Measurements from ENCODE around the gene NR2F6.
A peak's percentile ranks its signal among the peaks of the same experiment; 100 is the strongest.
"Not testable (repeated sequence)": the region's sequence is repeated elsewhere in the genome, so short reads cannot be mapped to it uniquely, and the experiment has no call there.

The NR2F6 gene

DNA sequence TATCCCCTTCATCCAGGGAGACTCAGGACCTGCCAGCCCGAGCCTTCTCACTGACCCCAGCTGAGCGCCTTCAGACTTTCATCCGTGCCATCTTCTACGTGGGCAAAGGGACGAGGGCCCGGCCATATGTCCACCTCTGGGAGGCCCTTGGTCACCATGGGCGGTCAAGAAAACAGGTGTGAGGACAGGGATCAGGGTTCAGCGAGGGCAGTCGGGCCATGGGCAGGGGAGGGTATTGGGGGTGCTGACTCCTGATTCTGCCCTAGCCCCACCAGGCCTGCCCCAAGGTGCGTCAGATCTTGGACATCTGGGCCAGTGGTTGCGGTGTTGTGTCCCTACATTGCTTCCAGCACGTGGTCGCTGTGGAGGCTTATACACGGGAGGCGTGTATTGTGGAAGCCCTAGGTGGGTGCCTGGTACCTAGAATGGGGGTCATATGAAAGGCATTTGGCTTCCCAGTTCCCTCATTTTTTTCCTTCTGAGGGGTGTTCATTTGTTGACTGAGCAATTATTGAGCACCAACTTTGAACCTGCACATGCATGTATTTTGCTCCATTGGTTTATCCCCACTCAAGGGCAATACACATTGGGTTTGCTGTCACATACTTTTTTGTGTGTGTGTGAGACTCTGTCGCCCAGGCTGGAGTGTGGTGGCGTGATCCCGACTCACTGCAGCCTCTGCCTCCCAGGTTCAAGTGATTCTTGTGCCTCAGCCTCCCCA is 39.9 kb upstream of the NR2F6 start:
- Histone ChIP-seq H3K4me3 (no peak overlapping the region), H3K27ac (no peak overlapping the region), H3K9me3 (ENCODE audit: low read depth, low read length) (no peaks in the 10 kb centered on the region), H3K9ac (ENCODE audit: insufficient read length) (no peak overlapping the region), H3K36me3 (ENCODE audit: insufficient read depth, low read length) (peaks cover 8% of the 10 kb centered on the region; the same call in 1 of the 2 replicates)
- no peak for DNase-seq (ENCODE audit: low read depth, low spot score)
- TF ChIP-seq FOXP2 (optimal IDR thresholded peaks at IDR 0.05; ENCODE audit: control extremely low read depth, extremely low read length, insufficient read depth), result no peak
- no peak for TF ChIP-seq EZH2 (IDR thresholded peaks at IDR 0.05)
- no peak for TF ChIP-seq POLR2AphosphoS5 (IDR thresholded peaks at IDR 0.05; ENCODE audit: borderline replicate concordance, low read depth, low read length)

DNA sequence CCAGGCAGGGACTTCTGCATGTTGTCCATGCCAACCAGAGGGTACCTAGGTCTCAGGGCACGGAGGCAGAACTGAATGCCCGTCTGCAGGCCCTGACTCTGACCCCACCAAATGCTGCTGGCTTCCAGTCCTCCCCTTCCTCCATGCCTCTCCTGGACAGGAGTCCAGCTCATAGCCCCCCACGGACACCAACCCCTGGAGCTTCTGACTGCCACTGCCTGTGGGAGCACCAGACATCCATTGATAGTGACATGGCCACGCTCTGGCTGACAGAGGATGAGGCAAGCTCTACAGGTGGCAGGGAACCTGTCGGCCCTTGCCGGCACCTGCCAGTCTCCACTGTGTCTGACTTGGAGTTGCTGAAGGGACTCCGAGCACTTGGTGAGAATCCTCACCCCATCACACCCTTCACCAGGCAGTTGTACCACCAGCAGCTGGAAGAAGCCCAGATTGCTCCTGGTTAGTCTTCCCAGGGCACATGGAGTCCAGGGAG is 37.8 kb upstream of the NR2F6 start:
- no peak overlapping the region for H3K9ac ChIP-seq (ENCODE audit: insufficient read length)
- H3K9me3 ChIP-seq (ENCODE audit: low read depth, low read length), result no peaks in the 10 kb centered on the region
- DNase-seq (ENCODE audit: low read depth, low spot score), result no peak
- no peak overlapping the region for H3K4me3 ChIP-seq
- no peak overlapping the region for H3K27ac ChIP-seq
- TF ChIP-seq POLR2AphosphoS5 (IDR thresholded peaks at IDR 0.05; ENCODE audit: borderline replicate concordance, low read depth, low read length), result no peak
- no peak for TF ChIP-seq FOXP2 (optimal IDR thresholded peaks at IDR 0.05; ENCODE audit: control extremely low read depth, extremely low read length, insufficient read depth)
- no peak for TF ChIP-seq EZH2 (IDR thresholded peaks at IDR 0.05)
- H3K36me3 ChIP-seq (ENCODE audit: insufficient read depth, low read length), result peaks cover 8% of the 10 kb centered on the region; the same call in 1 of the 2 replicates

DNA sequence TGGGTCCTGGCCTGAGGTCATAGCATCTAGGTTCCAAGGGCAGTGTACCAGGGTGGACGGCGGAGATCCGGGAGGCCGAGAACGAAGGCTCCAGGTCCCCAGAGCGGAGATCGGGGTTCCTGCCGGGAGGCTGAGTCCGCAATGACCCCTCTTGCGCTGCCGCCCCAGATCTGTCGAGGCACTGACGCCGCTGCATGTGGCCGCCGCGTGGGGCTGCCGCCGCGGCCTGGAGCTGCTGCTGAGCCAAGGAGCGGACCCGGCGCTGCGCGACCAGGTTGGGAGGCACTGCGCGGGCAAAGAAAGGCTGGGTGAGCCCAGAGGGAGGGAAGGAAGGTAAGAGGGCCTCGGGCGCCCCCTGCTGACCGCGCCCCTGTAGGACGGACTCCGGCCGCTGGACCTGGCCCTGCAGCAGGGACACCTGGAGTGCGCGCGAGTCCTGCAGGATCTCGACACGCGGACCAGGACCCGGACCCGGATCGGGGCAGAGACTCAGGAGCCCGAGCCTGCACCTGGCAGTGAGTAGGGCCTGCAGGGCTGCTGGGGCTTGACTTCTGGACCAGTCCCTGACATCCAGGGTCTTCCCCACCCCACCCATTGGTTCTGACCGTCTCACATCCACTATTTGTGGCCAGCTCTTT is 36.9 kb upstream of the NR2F6 start:
- no peak for DNase-seq (ENCODE audit: low read depth, low spot score)
- Histone ChIP-seq H3K9me3 (ENCODE audit: low read depth, low read length) (no peaks in the 10 kb centered on the region), H3K9ac (ENCODE audit: insufficient read length) (peak overlapping the region; percentile 43), H3K36me3 (ENCODE audit: insufficient read depth, low read length) (peaks cover 8% of the 10 kb centered on the region; the same call in 1 of the 2 replicates), H3K4me3 (peak overlapping the region; percentile 78), H3K27ac (no peak overlapping the region)
- TF ChIP-seq POLR2AphosphoS5 (IDR thresholded peaks at IDR 0.05; ENCODE audit: borderline replicate concordance, low read depth, low read length) (peak; percentile 20; the same call in 1 of the 2 replicates), EZH2 (IDR thresholded peaks at IDR 0.05) (no peak)

DNA sequence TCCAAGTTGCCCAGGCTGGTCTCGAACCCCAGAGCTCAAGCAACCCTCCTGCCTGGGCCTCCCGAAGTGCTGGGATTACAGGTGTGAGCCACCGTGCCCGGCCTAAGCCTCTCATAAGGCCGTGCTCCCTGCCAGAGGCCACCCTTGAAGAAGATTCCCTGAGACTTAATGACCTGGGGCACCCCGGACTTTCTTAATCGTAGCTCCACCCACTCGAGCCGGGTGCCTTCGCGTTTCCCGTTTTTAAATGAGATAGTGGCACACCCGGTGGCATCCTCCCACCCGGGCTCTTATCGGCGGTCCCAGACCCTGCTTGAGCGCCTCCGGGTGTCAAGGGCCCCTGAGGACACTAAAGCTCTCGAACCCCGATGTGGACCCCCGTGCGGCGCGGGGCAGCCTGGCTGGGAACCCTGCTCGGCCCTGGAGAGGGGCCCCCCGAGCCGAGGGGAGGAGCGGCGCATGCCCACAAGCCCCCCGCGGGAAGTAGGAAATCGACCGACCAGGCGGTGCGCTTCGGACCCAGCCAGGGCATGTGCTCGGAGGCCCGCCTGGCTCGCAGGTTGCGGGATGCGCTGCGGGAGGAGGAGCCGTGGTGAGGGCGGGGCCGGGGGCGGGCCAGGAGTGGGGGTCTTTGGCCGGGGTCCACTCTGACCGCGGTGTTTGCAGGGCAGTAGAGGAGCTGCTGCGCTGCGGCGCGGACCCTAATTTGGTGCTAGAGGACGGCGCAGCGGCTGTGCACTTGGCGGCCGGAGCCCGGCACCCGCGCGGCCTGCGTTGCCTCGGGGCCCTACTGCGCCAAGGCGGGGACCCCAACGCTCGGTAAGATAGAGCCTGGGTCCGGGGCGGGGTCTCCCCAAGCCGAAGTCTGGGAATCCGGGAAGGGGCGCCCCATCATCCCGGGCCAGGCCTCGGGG is 35.9 kb upstream of the NR2F6 start, which contains the start of gene ANKLE1:
TSS of gene ANKLE1 (plus strand) at position 511 of the 914 bp plus-strand sequence. CDS start at position 531, 20 bp downstream.
- no peak for TF ChIP-seq FOXP2 (optimal IDR thresholded peaks at IDR 0.05; ENCODE audit: control extremely low read depth, extremely low read length, insufficient read depth)
- TF ChIP-seq POLR2AphosphoS5 (IDR thresholded peaks at IDR 0.05; ENCODE audit: borderline replicate concordance, low read depth, low read length), result peak; percentile 65; the same call in 1 of the 2 replicates
- TF ChIP-seq EZH2 (IDR thresholded peaks at IDR 0.05), result no peak
- DNase-seq (ENCODE audit: low read depth, low spot score), result no peak
- H3K4me3 ChIP-seq, result peak within 1 kb of the TSS; percentile 78
- H3K9ac ChIP-seq (ENCODE audit: insufficient read length), result peak within 1 kb of the TSS; percentile 43
- peaks cover 11% of the 10 kb centered on the region; the same call in 1 of the 2 replicates for H3K36me3 ChIP-seq (ENCODE audit: insufficient read depth, low read length)
- H3K9me3 ChIP-seq (ENCODE audit: low read depth, low read length), result no peaks in the 10 kb centered on the region
- no peak within 1 kb of the TSS for H3K27ac ChIP-seq

DNA sequence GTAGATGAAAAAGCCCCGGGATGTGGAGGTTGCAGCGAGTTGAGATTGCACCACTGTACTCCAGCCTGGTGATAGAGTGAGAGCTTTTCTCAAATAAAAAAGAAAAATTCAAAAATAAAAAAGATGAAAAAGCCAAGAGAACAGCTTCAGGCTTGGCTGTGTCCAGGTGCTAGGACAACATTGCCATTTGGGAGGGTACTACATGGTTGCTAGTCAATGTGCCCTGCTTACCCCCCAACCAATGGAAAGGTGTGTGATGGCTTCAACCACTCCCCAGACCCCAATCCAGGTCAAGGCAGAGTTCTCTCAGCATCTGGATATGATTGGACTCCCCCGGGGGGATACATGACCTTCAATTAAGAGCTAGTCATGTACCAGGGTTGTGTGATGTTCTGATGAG is 33.7 kb upstream of the NR2F6 start:
- H3K9me3 ChIP-seq (ENCODE audit: low read depth, low read length), result no peaks in the 10 kb centered on the region
- no peak for DNase-seq (ENCODE audit: low read depth, low spot score)
- no peak overlapping the region for H3K4me3 ChIP-seq
- peaks cover 21% of the 10 kb centered on the region; the same call in 1 of the 2 replicates for H3K36me3 ChIP-seq (ENCODE audit: insufficient read depth, low read length)
- no peak overlapping the region for H3K27ac ChIP-seq
- H3K9ac ChIP-seq (ENCODE audit: insufficient read length), result no peak overlapping the region
- no peak for TF ChIP-seq POLR2AphosphoS5 (IDR thresholded peaks at IDR 0.05; ENCODE audit: borderline replicate concordance, low read depth, low read length)
- no peak for TF ChIP-seq FOXP2 (optimal IDR thresholded peaks at IDR 0.05; ENCODE audit: control extremely low read depth, extremely low read length, insufficient read depth)
- no peak for TF ChIP-seq EZH2 (IDR thresholded peaks at IDR 0.05)

DNA sequence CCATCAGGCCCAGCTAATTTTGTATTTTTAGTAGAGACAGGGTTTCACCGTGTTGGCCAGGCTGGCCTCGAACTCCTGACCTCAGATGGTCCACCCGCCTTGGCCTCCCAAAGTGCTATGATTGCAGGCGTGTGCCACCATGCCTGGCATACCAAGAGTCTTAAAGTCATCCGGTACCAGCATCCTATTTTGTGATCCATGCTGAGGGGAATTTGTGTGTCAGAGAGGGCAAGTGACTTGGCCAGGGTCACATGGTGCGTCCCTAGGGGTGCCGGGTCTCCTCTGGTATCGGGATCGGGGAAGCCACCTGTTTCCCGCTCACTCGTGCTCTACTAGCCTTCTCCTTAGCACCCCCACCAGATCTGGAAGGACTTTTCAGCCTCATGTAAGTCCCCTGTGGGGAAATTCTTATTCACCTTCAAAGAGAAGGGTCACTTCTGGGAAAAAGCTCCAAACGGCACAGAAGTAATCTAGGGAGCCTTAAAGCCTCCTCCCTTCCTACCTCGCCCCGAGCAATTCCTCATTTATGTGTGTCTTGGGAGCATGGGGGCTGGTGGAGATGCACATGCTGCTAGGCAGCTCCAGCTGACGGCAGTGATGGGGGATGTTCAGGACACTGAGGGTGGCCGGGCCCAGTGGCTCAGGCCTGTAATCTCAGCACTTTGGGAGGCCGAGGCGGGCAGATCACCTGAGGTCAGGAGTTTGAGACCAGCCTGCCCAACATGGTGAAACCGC is 29.9 kb upstream of the NR2F6 start:
- no peak overlapping the region for H3K27ac ChIP-seq
- no peak for DNase-seq (ENCODE audit: low read depth, low spot score)
- peaks cover 26% of the 10 kb centered on the region; the same call in 1 of the 2 replicates for H3K36me3 ChIP-seq (ENCODE audit: insufficient read depth, low read length)
- no peak overlapping the region for H3K4me3 ChIP-seq
- TF ChIP-seq FOXP2 (optimal IDR thresholded peaks at IDR 0.05; ENCODE audit: control extremely low read depth, extremely low read length, insufficient read depth) (no peak), POLR2AphosphoS5 (IDR thresholded peaks at IDR 0.05; ENCODE audit: borderline replicate concordance, low read depth, low read length) (no peak), EZH2 (IDR thresholded peaks at IDR 0.05) (no peak)
- no peak overlapping the region for H3K9ac ChIP-seq (ENCODE audit: insufficient read length)
- no peaks in the 10 kb centered on the region for H3K9me3 ChIP-seq (ENCODE audit: low read depth, low read length)

DNA sequence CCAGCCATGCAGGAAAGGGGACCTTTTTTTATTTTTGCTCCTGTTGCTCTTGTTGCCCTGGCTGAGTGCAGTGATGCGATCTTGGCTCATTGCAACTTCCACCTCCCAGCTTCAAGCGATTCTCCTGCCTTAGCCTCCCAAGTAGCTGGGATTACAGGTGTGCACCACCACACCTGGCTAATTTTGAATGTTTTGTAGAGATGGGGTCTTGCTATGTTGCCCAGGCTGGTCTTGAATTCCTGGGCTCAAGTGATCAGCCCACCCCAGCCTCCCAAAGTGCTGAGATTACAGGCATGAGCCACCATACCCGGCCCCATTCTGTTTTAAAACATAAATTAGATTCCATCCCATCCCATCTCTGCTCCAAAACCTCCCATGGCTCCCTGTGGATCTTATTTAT is 29.2 kb upstream of the NR2F6 start:
- not testable (repeated sequence) for H3K27ac ChIP-seq; H3K9ac ChIP-seq (ENCODE audit: insufficient read length); H3K4me3 ChIP-seq; H3K9me3 ChIP-seq (ENCODE audit: low read depth, low read length); DNase-seq (ENCODE audit: low read depth, low spot score)
- H3K36me3 ChIP-seq (ENCODE audit: insufficient read depth, low read length), result peaks cover 26% of the 10 kb centered on the region; the same call in 1 of the 2 replicates

Data from SK-N-MC (cell line).